IPS DF 4.7 (cell line): ENCODE data around the gene POLR2L.

Source experiments
- DNase-seq: peaks from one replicate; pipeline ENCODE4 v3.0.0-alpha.2; 2013; ENCODE audit warnings: low spot score; ENCODE audit errors: extremely low read depth

POLR2L gene

GRCh38 chr11:795634-796564 is 46.4 kb downstream of the POLR2L start:
- no peak for DNase-seq

- DNase-seq: no peak
These were observed 47.3 kb downstream of the POLR2L start for GRCh38 chr11:794766-795633.

DNA sequence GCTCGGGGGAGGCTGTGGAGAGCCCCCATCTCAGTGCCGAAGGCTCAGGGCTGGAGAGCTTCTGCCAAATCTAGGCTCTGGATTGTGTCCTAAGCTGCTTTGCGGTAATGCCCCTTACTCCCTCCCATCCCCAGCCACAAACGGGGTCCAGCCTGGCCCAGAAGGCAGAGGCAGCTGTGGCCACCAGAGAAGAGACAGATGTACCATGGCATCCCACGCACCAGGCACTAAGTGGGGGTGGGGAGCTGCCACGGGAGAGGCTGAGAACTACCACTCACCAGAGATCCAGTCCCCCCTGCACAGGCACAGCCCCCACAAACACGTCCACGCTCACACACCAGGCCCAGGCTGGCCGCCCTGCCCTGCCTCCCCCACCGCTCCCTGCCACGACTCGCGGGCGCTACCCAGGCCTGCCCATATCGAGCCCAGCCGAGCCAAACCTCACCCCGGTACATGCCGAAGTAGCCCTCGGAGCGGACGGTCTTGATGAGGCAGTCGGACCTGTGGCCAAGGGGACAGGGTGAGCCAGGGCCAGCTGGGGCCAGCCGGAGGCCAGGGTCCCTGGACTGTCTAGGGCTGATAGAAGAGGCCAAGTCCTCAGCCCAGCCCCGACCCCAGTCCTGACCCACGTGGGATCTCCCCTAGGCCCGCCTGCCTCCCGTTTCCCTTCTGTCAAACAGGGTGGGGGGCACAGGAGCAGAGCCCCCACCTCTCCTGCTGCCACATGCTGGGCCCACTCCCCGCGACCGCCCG is 48.1 kb downstream of the POLR2L start:
- DNase-seq: no peak

- DNase-seq: no peak
These were observed 48.8 kb downstream of the POLR2L start for GRCh38 chr11:793556-793955.

GRCh38 chr11:792873-793272 is 49.5 kb downstream of the POLR2L start:
- no peak for DNase-seq

DNA sequence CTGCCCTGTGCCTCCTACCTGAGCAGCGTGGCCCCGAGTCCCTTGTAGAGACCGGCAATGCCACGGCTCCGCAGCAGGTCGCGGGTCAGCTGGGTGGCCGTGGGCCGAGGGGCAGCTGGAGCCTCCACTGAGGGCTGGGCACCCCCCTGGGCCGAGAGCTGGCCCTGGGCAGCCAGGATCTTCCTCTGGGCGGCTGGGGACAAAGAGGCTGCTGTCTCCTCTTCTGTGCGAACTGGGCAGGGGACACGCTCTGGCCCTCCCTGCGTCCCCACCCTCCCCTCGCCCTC is 49.9 kb downstream of the POLR2L start:
- no peak for DNase-seq

- DNase-seq: no peak
These were observed 50.4 kb downstream of the POLR2L start for GRCh38 chr11:791658-792534.

- DNase-seq: no peak
These were observed 51.4 kb downstream of the POLR2L start for GRCh38 chr11:790721-791564.

DNA sequence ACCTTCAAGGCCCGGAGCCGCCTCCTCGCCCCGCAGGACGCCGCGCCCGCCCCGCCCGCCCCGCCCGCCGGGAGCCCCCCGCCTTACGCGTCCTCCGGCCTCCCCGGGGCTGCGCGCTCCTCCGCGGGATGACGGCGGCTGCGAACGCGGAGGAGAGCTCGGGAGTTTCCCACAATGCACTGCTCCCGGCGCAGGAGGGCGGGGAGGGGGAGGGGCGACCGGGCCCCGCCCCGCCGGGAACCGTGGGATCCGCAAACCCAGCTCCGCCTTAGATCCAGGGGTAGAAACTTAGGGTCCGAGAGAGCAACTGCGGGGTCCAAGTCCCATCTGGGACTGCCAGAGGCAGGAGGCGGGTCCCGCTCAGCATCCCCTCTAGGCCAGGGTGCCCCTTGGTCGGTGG is 52.4 kb downstream of the POLR2L start, which contains the start of gene CEND1:
TSS of gene CEND1 (minus strand) at position 148 of the 400 bp plus-strand sequence. CDS start 1,514 bp downstream, outside the sequence.
- DNase-seq: no peak
